GM10248 (cell line): ENCODE results near the gene PIGR.

Experiments
- CTCF ChIA-PET: fragments of 300-600 bp; sonication (Branson Sonifier 250); formaldehyde crosslinking; extraction: SDS; loops from one replicate; lab custom pipeline; 2021; ENCODE audit warnings: antibody characterized with exemption; lab: Yijun Ruan, JAX
- POLR2A ChIA-PET: fragments of 350-650 bp; sonication (Branson Sonifier 250); formaldehyde crosslinking; extraction: SDS; loops from one replicate; lab custom pipeline; 2020; ENCODE audit warnings: antibody characterized with exemption; lab: Yijun Ruan, JAX
- DNase-seq: peaks from one replicate; pipeline ENCODE4 v3.0.0; 2012; ENCODE audit errors: extremely low spot score
- CTCF ChIP-seq: IDR thresholded peaks from 2 replicates; pipeline ENCODE4 v1.5.1; 2012; ENCODE audit warnings: mild to moderate bottlenecking, low read depth; ENCODE audit errors: extremely low read depth, missing control alignments, control extremely low read depth

PIGR gene

DNA sequence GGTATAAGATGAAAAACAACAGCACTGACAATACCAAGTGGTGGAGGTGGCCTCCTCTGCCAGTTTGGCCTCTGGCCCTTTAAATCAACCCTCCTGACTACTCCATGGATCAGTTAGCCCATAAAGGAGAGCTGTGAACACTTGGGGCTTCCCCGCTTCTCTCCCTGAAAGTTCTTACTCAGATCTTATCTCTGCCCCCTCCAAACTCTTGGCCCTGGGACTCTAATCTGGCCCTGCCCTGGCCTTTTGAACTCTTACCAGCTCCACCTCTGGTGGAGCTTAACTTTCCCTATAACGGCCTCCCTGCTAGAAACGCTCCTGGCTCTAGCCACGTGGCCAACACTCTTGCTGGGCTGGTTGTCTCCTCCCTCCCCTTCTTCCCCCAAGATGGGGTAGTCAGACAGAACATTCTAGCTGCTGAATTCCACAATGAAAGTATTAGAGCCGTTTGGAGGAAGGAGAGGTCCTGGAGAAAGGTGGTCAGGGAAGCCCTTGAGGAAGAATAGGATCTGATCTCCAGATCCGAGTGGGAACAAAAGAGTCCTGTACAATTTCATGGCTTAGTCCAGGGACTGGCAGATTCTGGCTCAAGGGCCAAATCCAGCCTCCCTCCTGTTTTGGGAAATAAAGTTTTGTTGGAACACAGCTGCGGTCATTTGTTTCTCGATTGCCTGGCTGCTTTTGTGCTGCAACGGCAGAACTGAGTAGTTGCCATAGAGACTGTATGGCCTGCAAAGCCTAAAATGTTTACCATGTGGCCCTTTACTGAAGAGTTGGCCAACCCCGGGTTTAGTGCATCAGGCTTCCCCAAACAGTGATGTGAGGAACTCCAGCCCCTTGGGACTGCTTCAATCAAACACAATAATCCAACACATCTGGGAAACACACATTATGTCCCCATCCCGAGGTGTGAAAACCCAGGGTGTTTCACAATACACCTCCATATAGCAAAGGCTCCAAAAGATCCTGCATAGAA lies 9.5 kb upstream of the PIGR start:
- POLR2A ChIA-PET, result interaction anchor here (1.2 kb wide), 1 partner anchor 31 kb away, joined by 7 read pairs; no protein-coding TSS in a partner anchor
- CTCF ChIA-PET, result interaction anchor here (1.0 to 24.9 kb wide), 8 partner anchors 10 to 292 kb away, joined by 3 to 416 read pairs (median 6); partner anchors contain the start of gene FCAMR
- DNase-seq, result peak; percentile 59
- TF ChIP-seq CTCF, result no peak

- no peak for DNase-seq
- CTCF ChIA-PET, result interaction anchor here (0.7 to 24.9 kb wide), 12 partner anchors 10 to 450 kb away, joined by 3 to 416 read pairs (median 4); partner anchors contain the start of gene FCAMR
- POLR2A ChIA-PET, result interaction anchor here (1.2 kb wide), 1 partner anchor 30 kb away, joined by 7 read pairs; no protein-coding TSS in a partner anchor
- no peak for TF ChIP-seq CTCF
These were observed 8.4 kb upstream of the PIGR start for GRCh38 chr1:206954459-206955342.

GRCh38 chr1:206953626-206954025 lies 7.4 kb upstream of the PIGR start:
- ChIA-PET POLR2A (no interaction called here), CTCF (interaction anchor here (0.7 to 24.9 kb wide), 7 partner anchors 12 to 290 kb away, joined by 3 to 416 read pairs (median 7); partner anchors contain the start of gene FCAMR)
- no peak for DNase-seq
- no peak for TF ChIP-seq CTCF

GRCh38 chr1:206953126-206953525 lies 6.9 kb upstream of the PIGR start:
- CTCF ChIA-PET, result interaction anchor here (1.3 to 24.9 kb wide), 4 partner anchors 16 to 41 kb away, joined by 3 to 416 read pairs (median 36); no protein-coding TSS in a partner anchor
- DNase-seq, result no peak
- TF ChIP-seq CTCF, result no peak
- POLR2A ChIA-PET, result no interaction called here

GRCh38 chr1:206952171-206952570 lies 5.9 kb upstream of the PIGR start:
- no peak for DNase-seq
- TF ChIP-seq CTCF, result no peak
- ChIA-PET CTCF (interaction anchor here (1.3 to 24.9 kb wide), 7 partner anchors 15 to 217 kb away, joined by 3 to 416 read pairs (median 5); partner anchors contain the start of gene FCMR), POLR2A (no interaction called here)
